ENCODE measurements around the gene BRI3BP. TPM values are rescaled to one million over a fixed set of nuclear protein-coding genes. Genes with fewer than 3 reads are reported as not detected.
"Not testable (repeated sequence)": the region's sequence is repeated elsewhere in the genome, so short reads cannot be mapped to it uniquely, and the experiment has no call there.

Gene BRI3BP
- total RNA-seq, 2 donors from 2014 or later: 2.9 to 3.1 TPM

DNA sequence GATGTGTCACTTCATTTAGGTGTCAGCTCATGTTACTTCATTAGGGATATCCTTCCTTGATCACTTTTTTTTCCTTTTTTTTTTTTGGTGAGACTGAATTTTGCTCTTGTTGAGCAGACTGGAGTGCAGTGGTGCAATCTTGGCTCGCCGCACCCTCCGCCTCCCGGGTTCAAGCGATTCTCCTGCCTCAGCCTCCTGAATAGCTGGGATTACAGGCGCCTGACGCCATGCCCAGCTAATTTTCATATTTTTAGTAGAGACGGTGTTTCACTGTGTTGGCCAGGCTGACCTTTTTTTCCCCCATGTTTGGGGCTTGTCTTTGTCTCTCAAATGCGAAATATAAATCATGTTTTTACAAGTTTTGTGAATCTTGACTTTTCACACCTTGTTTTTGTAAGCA lies 62.1 kb downstream of the BRI3BP start:
- no peak for DNase-seq (ENCODE audit: low spot score)

DNA sequence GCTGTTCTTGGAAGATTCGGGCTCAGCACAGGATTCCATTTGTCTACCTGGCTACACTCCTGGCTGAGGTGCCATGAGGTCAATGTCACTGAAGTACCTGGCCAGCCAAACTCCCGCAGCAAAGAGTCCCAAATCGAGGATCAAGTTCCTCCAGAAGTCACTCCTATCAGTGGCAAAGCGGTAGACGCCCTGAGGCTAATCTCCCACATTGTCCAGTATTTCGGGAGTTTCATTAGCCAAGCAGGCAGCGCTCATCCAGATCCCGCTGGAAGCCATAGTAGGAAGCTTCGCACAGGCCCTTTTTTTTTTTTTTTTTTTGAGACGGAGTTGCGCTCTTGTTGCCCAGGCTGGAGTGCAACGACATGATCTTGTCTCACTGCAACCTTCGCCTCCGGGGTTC lies 62.9 kb downstream of the BRI3BP start:
- no peak for DNase-seq (ENCODE audit: low spot score)
- intact Hi-C loops (cut with DNase I): no loop called here

More for the DNA sequence above, 62.1 kb downstream of the BRI3BP start:
- intact Hi-C loops (cut with DNase I): no loop called here

DNA sequence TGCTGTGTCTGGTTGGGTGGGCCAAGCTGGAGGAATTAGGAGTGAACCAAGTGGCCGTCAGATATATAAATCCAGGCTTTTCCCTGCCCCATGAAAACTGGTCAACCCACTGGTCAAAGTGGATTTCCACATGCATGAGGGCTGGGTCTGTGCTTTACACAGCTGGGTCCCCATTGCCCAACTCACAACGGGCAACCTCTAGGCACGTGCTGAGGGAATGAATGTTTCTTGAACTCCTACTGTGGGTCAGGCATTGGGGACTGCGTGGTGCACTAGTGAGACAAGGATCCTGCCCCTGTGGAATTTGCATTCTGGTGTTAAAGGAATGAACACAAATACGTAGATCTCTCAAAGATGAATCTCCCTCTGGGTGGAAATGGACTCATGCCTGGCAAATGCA lies 64.3 kb downstream of the BRI3BP start:
- DNase-seq (ENCODE audit: low spot score): no peak
- intact Hi-C loops (cut with DNase I): no loop called here

- intact Hi-C loops (cut with DNase I): no loop called here
- DNase-seq (ENCODE audit: low spot score): no peak
Measured at GRCh38 chr12:125061229-125061628, 67.8 kb downstream of the BRI3BP start.

DNA sequence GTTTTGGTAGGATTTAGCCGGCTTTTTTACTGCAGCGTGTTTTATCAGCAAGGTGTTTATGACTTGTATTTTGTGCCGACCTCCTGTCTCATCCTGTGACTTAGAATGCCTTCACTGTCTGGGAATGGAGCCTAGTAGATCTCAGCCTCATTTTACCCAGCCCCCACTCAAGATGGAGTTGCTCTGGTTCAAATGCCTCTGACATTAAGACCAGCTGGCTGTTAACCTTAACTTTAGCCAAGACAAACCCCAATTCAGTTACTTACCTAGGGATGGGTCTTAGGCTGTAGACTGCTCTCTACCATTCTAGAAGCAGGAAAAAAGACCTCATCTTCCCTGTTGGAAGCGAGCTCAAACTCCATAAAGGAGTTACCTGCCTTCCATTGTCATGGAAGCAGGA lies 70.1 kb downstream of the BRI3BP start:
- intact Hi-C loops (cut with DNase I): not testable (repeated sequence)

GRCh38 chr12:125064492-125064891 lies 71.0 kb downstream of the BRI3BP start:
- no peak for DNase-seq (ENCODE audit: low spot score)
- intact Hi-C loops (cut with DNase I): no loop called here

More for the DNA sequence above, 70.1 kb downstream of the BRI3BP start:
- DNase-seq (ENCODE audit: low spot score): not testable (repeated sequence)

DNA sequence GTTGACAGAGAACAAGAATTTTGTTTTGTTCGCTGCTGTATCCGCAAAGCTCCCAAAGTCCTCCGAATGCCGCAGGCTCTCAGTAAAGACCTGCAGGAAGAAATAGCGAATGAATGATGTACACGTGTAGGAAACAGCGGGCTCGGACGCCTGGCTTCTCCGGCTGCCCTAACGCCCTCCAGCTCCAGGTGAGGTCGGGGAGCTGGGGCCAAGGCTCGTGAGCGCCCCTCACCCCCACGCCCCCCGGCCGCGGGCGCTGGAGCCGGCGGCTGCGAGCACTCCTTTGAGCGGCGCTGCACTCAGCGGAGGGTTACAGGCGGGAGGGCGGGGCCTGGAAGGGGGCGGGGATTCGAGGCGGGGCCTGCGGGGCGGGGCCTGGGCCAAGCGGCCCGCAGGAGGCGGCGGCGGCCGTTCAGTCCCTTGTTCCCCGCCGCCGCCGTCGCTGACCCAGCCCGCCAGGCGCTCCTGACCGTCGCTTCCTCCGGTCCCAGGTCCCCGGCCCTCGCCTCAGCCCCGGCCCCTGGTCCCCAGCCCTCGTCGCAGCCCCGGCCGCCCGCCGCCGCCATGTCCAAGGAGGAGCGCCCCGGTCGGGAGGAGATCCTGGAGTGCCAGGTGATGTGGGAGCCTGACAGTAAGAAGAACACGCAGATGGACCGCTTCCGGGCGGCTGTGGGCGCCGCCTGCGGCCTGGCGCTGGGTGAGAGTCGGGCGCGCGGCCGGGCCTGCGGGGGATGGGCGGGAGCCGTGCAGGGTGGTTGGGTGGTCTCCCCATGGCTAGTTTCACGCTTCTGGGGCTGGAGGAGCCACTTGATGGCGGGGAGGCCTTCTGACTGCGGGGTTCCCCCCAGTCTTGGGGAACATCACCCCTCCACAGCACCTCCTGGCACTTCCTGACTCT lies 71.8 kb downstream of the BRI3BP start, which contains the start of gene AACS:
Gene AACS, plus strand, starts transcription at position 415 of the 898 bp plus-strand sequence. Its CDS starts 150 bp downstream, at position 565.
- intact Hi-C loops (cut with DNase I): no loop called here

DNA sequence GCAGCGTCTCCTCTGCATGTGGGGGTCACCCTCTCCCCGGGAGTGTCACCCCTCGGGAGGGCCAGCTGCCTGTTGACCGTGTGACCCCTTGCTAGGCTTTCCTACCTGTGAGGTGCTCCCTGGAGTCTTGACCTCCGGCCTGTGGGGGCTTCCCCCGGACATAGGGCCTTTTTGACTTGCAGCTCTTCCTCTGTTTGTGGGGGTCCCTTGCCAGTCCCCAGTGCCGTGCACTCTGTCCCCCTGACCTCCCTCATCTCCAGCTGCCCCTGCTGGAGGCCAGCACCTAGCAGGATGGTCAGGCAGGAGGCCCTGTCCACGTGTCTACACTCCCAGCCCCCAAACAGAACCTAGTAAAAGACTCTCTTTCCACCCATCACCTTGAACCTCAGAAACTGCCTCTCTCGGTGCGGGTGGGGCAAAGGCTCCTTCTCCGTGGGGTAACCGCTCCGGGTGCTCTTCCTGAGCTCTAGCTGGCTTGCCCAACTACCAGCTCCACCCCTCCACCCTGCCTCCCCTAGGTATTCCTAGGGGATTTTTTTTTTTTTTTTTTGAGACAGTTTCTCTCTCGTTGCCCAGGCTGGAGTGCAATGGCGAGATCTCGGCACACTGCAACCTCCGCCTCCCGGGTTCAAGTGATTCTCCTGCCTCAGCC lies 72.6 kb downstream of the BRI3BP start:
- DNase-seq (ENCODE audit: low spot score): no peak
- intact Hi-C loops (cut with DNase I): no loop called here

More for the DNA sequence above, 71.8 kb downstream of the BRI3BP start, which contains the start of gene AACS:
- peak; percentile 92 for DNase-seq (ENCODE audit: low spot score)

DNA sequence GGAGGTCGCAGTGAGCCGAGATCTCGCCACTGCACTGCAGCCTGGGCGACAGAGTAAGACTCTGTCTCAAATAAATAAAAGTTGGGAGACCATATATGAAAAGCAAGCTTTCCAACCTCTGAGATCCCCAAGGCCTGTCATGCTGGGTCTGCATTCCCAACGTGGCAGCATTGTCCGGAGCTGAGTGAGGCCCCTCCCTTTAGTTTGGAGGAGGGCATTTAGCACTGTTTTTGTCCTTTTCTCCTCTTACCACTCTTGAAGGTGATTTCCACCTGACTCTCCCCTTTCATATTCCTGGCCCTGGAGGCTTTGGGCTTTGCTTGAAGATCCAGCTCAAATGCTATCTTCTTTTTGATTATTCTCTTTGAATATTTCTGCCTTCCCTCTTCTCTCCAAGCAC lies 74.9 kb downstream of the BRI3BP start:
- intact Hi-C loops (cut with DNase I): no loop called here
- DNase-seq (ENCODE audit: low spot score): no peak

- no peak for DNase-seq (ENCODE audit: low spot score)
- intact Hi-C loops (cut with DNase I): no loop called here
Measured at GRCh38 chr12:125069616-125070015, 76.2 kb downstream of the BRI3BP start.

DNA sequence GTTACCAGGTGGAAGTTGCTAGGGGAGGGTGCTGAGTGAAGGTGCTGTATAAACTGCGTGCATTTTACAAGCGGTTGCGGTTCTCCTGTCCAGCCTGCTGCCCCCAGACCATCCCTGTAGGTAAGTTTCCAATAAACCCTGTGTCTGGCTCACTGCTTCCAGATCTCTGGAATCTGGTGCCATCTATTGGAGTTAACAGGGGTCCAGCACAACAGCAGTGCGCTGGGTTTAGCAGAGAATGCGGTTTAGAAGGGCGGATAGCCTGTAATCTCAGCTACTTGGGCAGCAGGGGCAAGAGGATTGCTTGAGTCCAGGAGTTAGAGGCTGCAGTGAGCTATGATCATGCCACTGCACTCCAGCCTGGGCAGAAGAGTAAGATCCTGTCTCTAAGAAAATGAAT lies 76.7 kb downstream of the BRI3BP start:
- DNase-seq (ENCODE audit: low spot score): no peak
- intact Hi-C loops (cut with DNase I): no loop called here

GRCh38 chr12:125070661-125071390 lies 77.4 kb downstream of the BRI3BP start:
- intact Hi-C loops (cut with DNase I): no loop called here
- no peak for DNase-seq (ENCODE audit: low spot score)

GRCh38 chr12:125071456-125071855 lies 78.0 kb downstream of the BRI3BP start:
- intact Hi-C loops (cut with DNase I): no loop called here
- DNase-seq (ENCODE audit: low spot score): no peak

- intact Hi-C loops (cut with DNase I): no loop called here
- DNase-seq (ENCODE audit: low spot score): no peak
Measured at GRCh38 chr12:125072496-125072895, 79.1 kb downstream of the BRI3BP start.

- DNase-seq (ENCODE audit: low spot score); intact Hi-C loops (cut with DNase I): not testable (repeated sequence)
Measured at GRCh38 chr12:125074294-125074693, 80.8 kb downstream of the BRI3BP start.

- intact Hi-C loops (cut with DNase I): no loop called here
- DNase-seq (ENCODE audit: low spot score): no peak
Measured at GRCh38 chr12:125076103-125076502, 82.7 kb downstream of the BRI3BP start.

GRCh38 chr12:125079084-125079483 lies 85.6 kb downstream of the BRI3BP start:
- intact Hi-C loops (cut with DNase I): no loop called here
- DNase-seq (ENCODE audit: low spot score): no peak

- intact Hi-C loops (cut with DNase I): no loop called here
- DNase-seq (ENCODE audit: low spot score): no peak
Measured at GRCh38 chr12:125079648-125080645, 86.5 kb downstream of the BRI3BP start.
